Neural crest cell (in vitro differentiated cells): ENCODE measurements around the gene KRI1. TPM values are rescaled to one million over a fixed set of nuclear protein-coding genes. Genes with fewer than 3 reads are reported as not detected.
A peak's percentile ranks its signal among the peaks of the same experiment; 100 is the strongest.

ENCODE experiments used
- DNase-seq: peaks from one replicate; pipeline ENCODE4 v3.0.0; 2021; ENCODE audit warnings: low read depth, mixed read lengths, low spot score
- H3K27ac Mint-ChIP-seq: one replicate; pipeline ENCODE4 v1.8.0; 2021; ENCODE audit warnings: mild to moderate bottlenecking, mixed read lengths; ENCODE audit not compliant: unreplicated experiment
- H3K27me3 Mint-ChIP-seq: 2 replicates; pipeline ENCODE4 v1.8.0; 2021; ENCODE audit warnings: low read depth, mild to moderate bottlenecking, mixed read lengths
- H3K36me3 Mint-ChIP-seq: 2 replicates; pipeline ENCODE4 v1.8.0; 2021; ENCODE audit warnings: low read depth, mild to moderate bottlenecking, mixed read lengths
- H3K4me1 Mint-ChIP-seq: 2 replicates; pipeline ENCODE4 v1.8.0; 2021; ENCODE audit warnings: mixed read lengths
- H3K4me3 Mint-ChIP-seq: one replicate; pipeline ENCODE4 v1.8.0; 2021; ENCODE audit warnings: mild to moderate bottlenecking, mixed read lengths
- H3K9me3 Mint-ChIP-seq: 2 replicates; pipeline ENCODE4 v1.8.0; 2021; ENCODE audit warnings: mixed read lengths
- CTCF ChIP-seq: fragments of 200-600 bp; sonication (generic); conservative IDR thresholded peaks from 2 replicates; pipeline ENCODE4 v1.5.0; 2021; ENCODE audit warnings: antibody characterized with exemption, mild to moderate bottlenecking
- microRNA-seq: library from miRNA; unstranded; fragments of <30 nt; microRNA quantifications from one replicate; pipeline ENCODE4, GENCODE V29; 2020
- total RNA-seq: library from RNA; stranded (reverse); gene quantifications from 2 replicates; pipeline ENCODE4 v1.2.1, GENCODE V29; 2021

KRI1 gene
- total RNA-seq, 1 donor from 2014 or later: 41.2 TPM

- Mint-ChIP-seq H3K4me3 (no peak overlapping the region), H3K27me3 (peaks cover 29% of the 10 kb centered on the region)
Observed at GRCh38 chr19:10513223-10513622, 52.6 kb downstream of the KRI1 start.

GRCh38 chr19:10510301-10510802, 55.5 kb downstream of the KRI1 start:
- H3K4me3 Mint-ChIP-seq: no peak overlapping the region
- H3K27ac Mint-ChIP-seq: no peak overlapping the region
- H3K4me1 Mint-ChIP-seq: peaks cover 5% of the 10 kb centered on the region
- no peaks in the 10 kb centered on the region for H3K9me3 Mint-ChIP-seq
- DNase-seq: peak; percentile 66
- TF ChIP-seq CTCF: peak; percentile 77
- H3K27me3 Mint-ChIP-seq: peaks cover 12% of the 10 kb centered on the region
- no peaks in the 10 kb centered on the region for H3K36me3 Mint-ChIP-seq

More at GRCh38 chr19:10513223-10513622, 52.6 kb downstream of the KRI1 start:
- Mint-ChIP-seq H3K36me3 (no peaks in the 10 kb centered on the region), H3K9me3 (no peaks in the 10 kb centered on the region), H3K4me1 (peaks cover 14% of the 10 kb centered on the region), H3K27ac (no peak overlapping the region)
- no peak for DNase-seq
- TF ChIP-seq CTCF: no peak

GRCh38 chr19:10508707-10509106, 57.1 kb downstream of the KRI1 start:
- no peak overlapping the region for H3K27ac Mint-ChIP-seq
- peaks cover 6% of the 10 kb centered on the region for H3K4me1 Mint-ChIP-seq

GRCh38 chr19:10508036-10508435, 57.8 kb downstream of the KRI1 start:
- TF ChIP-seq CTCF: no peak
- peaks cover 6% of the 10 kb centered on the region for H3K4me1 Mint-ChIP-seq

More at GRCh38 chr19:10508707-10509106, 57.1 kb downstream of the KRI1 start:
- Mint-ChIP-seq H3K4me3 (no peak overlapping the region), H3K27me3 (peaks cover 9% of the 10 kb centered on the region), H3K36me3 (no peaks in the 10 kb centered on the region), H3K9me3 (no peaks in the 10 kb centered on the region)
- no peak for DNase-seq
- TF ChIP-seq CTCF: no peak

GRCh38 chr19:10505583-10506229, 60.1 kb downstream of the KRI1 start:
- Mint-ChIP-seq H3K4me3 (peak overlapping the region; percentile 86), H3K27ac (no peak overlapping the region), H3K27me3 (peaks cover 4% of the 10 kb centered on the region), H3K36me3 (no peaks in the 10 kb centered on the region), H3K9me3 (no peaks in the 10 kb centered on the region), H3K4me1 (peaks cover 10% of the 10 kb centered on the region)
- peak; percentile 76 for DNase-seq
- TF ChIP-seq CTCF: peak; percentile 80

More at GRCh38 chr19:10508036-10508435, 57.8 kb downstream of the KRI1 start:
- Mint-ChIP-seq H3K36me3 (no peaks in the 10 kb centered on the region), H3K27ac (no peak overlapping the region), H3K27me3 (peaks cover 5% of the 10 kb centered on the region), H3K9me3 (no peaks in the 10 kb centered on the region), H3K4me3 (no peak overlapping the region)
- DNase-seq: no peak

Small RNAs within 50 kb of the gene (microRNA-seq; reads per million reads assigned to microRNA genes)
- gene MIR1238: not detected

Other genes with a start within 250 kb of the KRI1 start
- 20.0 and 22.5 TPM in 2 replicates for gene FDX2, start 250.0 kb downstream of the KRI1 start, total RNA-seq
- 75.9 and 78.2 TPM in 2 replicates for gene RAVER1, start 232.5 kb downstream of the KRI1 start, total RNA-seq
- gene ICAM3, start 226.4 kb downstream of the KRI1 start, total RNA-seq: 9.7 and 10.0 TPM in 2 replicates
- gene TYK2, start 185.4 kb downstream of the KRI1 start, total RNA-seq: 100 and 103 TPM in 2 replicates
- 164 TPM in 2 replicates for gene CDC37, start 162.5 kb downstream of the KRI1 start, total RNA-seq
- gene PDE4A, start 145.5 kb downstream of the KRI1 start, total RNA-seq: 1.5 and 2.1 TPM in 2 replicates
- gene KEAP1, start 62.7 kb downstream of the KRI1 start, total RNA-seq: 79.7 and 82.5 TPM in 2 replicates
- gene S1PR5, start 48.6 kb downstream of the KRI1 start, total RNA-seq: 0.79 and 1.1 TPM in 2 replicates
- gene ATG4D, start 22.1 kb downstream of the KRI1 start, total RNA-seq: 53.3 and 56.7 TPM in 2 replicates
- gene CDKN2D, start 3.0 kb upstream of the KRI1 start, total RNA-seq: 8.7 and 9.5 TPM in 2 replicates
- gene AP1M2, start 21.3 kb upstream of the KRI1 start, total RNA-seq: not detected in 2 replicates
- gene SLC44A2, start 59.5 kb upstream of the KRI1 start, total RNA-seq: 94.5 and 99.5 TPM in 2 replicates
- 848 and 861 TPM in 2 replicates for gene ILF3, start 88.3 kb upstream of the KRI1 start, total RNA-seq
- 74.0 and 85.0 TPM in 2 replicates for gene QTRT1, start 135.4 kb upstream of the KRI1 start, total RNA-seq
- 117 TPM in 2 replicates for gene DNM2, start 152.1 kb upstream of the KRI1 start, total RNA-seq